ENCODE results near the gene BIRC3. TPM values are rescaled to one million over a fixed set of nuclear protein-coding genes. Genes with fewer than 3 reads are reported as not detected.

The BIRC3 gene
- total RNA-seq, 1 donor from 2014 or later, result not detected

DNA sequence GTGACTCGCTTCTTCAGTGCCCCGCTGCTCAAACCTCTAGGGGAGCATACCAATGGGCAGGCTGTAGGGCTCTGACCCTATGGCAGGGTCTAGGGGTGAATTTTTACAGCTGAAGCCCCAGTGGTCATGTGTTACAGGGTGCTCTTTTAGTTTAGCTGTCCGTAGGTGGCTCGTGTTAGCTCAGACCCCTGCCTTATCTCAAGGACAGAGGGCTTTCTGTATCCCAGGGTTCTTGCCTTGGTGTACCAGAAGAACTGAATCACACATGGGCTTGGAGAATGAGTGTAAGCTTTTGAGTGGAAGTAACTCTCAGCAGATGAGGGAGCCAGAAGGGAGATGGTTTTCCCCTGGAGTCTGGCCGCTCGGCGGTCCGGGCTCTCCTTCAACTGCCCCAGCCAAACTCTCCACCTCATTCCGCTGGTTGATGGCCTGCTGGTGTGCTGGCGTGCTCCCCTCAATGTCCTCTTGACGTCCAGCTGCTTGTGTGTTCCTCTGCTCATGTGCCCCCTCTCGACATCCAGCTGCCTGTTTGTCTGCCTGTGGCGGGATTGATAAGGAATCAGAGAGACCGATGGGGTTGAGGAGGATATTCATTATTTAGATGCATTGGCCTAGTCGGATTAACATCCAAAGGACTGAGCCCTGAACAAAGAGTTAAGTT lies 67.3 kb downstream of the BIRC3 start:
- no peak overlapping the region for H3K4me3 Mint-ChIP-seq (ENCODE audit: unreplicated experiment)
- no peaks in the 10 kb centered on the region for H3K4me1 Mint-ChIP-seq (ENCODE audit: low read depth, unreplicated experiment)
- no peak overlapping the region for H3K27ac Mint-ChIP-seq (ENCODE audit: unreplicated experiment)
- DNase-seq, result no peak
- no peak for TF ChIP-seq CTCF (IDR thresholded peaks at IDR 0.05; ENCODE audit: partially characterized antibody, unreplicated experiment)
- no peaks in the 10 kb centered on the region for H3K27me3 Mint-ChIP-seq (ENCODE audit: unreplicated experiment)
- H3K36me3 Mint-ChIP-seq (ENCODE audit: unreplicated experiment), result no peaks in the 10 kb centered on the region
- H3K9me3 Mint-ChIP-seq (ENCODE audit: unreplicated experiment), result no peaks in the 10 kb centered on the region

DNA sequence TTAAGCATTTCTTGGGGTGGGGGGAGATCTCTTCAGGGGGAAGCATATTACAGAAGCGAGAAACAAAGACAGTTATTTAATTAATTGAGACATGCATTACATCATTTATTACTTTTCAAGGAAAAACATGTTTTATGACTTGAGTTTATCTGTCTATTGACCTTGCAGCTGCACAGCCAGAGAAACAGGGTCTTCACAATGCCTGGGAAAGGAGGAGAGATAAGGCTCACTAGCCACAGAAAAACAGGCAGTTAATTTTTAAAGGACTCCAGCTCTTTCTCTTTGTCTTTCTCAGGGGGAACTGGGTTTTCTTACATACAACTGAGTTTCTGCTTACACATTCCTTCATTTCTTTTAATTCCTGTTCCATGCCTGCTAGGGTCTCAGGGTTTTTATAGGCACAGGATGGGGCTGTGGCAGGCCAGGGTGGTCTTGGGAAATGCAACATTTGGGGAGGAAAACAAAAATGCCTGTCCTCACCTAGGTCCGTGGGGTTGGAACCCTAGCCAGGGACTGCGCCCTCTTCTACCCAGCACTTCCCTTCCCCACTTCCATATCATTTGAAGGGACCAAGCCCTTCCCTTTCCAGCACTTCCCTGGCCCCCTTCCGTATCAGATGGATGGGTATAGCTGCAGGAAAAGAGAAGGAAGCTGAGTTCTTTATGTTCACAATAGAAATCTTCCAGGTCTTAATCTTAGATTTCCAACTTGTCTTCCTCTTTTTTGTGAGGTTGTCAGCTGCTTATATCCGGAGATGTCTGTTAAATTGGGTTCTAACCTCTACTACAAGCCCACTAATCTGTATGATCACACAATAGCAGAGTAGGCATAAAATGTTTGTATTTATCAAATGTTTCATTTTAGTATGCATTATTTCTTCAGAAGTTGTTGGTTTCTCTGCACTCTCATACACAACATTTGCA lies 68.1 kb downstream of the BIRC3 start:
- Mint-ChIP-seq H3K4me3 (ENCODE audit: unreplicated experiment) (no peak overlapping the region), H3K27ac (ENCODE audit: unreplicated experiment) (no peak overlapping the region)

GRCh38 chr11:102386136-102386734 lies 69.0 kb downstream of the BIRC3 start:
- no peaks in the 10 kb centered on the region for H3K27me3 Mint-ChIP-seq (ENCODE audit: unreplicated experiment)
- DNase-seq, result no peak
- no peak overlapping the region for H3K27ac Mint-ChIP-seq (ENCODE audit: unreplicated experiment)
- H3K4me3 Mint-ChIP-seq (ENCODE audit: unreplicated experiment), result no peak overlapping the region
- no peaks in the 10 kb centered on the region for H3K4me1 Mint-ChIP-seq (ENCODE audit: low read depth, unreplicated experiment)
- H3K9me3 Mint-ChIP-seq (ENCODE audit: unreplicated experiment), result no peaks in the 10 kb centered on the region
- TF ChIP-seq CTCF (IDR thresholded peaks at IDR 0.05; ENCODE audit: partially characterized antibody, unreplicated experiment), result no peak
- H3K36me3 Mint-ChIP-seq (ENCODE audit: unreplicated experiment), result no peaks in the 10 kb centered on the region

More for the DNA sequence above, 68.1 kb downstream of the BIRC3 start:
- H3K27me3 Mint-ChIP-seq (ENCODE audit: unreplicated experiment), result no peaks in the 10 kb centered on the region
- H3K9me3 Mint-ChIP-seq (ENCODE audit: unreplicated experiment), result no peaks in the 10 kb centered on the region
- no peak for TF ChIP-seq CTCF (IDR thresholded peaks at IDR 0.05; ENCODE audit: partially characterized antibody, unreplicated experiment)
- H3K4me1 Mint-ChIP-seq (ENCODE audit: low read depth, unreplicated experiment), result no peaks in the 10 kb centered on the region
- DNase-seq, result no peak
- no peaks in the 10 kb centered on the region for H3K36me3 Mint-ChIP-seq (ENCODE audit: unreplicated experiment)

GRCh38 chr11:102387043-102387781 lies 69.9 kb downstream of the BIRC3 start:
- no peaks in the 10 kb centered on the region for H3K9me3 Mint-ChIP-seq (ENCODE audit: unreplicated experiment)
- H3K4me1 Mint-ChIP-seq (ENCODE audit: low read depth, unreplicated experiment), result no peaks in the 10 kb centered on the region
- no peak overlapping the region for H3K27ac Mint-ChIP-seq (ENCODE audit: unreplicated experiment)
- no peak for DNase-seq
- TF ChIP-seq CTCF (IDR thresholded peaks at IDR 0.05; ENCODE audit: partially characterized antibody, unreplicated experiment), result no peak
- no peaks in the 10 kb centered on the region for H3K27me3 Mint-ChIP-seq (ENCODE audit: unreplicated experiment)
- H3K36me3 Mint-ChIP-seq (ENCODE audit: unreplicated experiment), result no peaks in the 10 kb centered on the region
- H3K4me3 Mint-ChIP-seq (ENCODE audit: unreplicated experiment), result no peak overlapping the region

Other genes starting within 250 kb of the BIRC3 start
- gene YAP1, start 207.0 kb upstream of the BIRC3 start, total RNA-seq (ENCODE audit: unreplicated experiment), result 1.3 TPM
- gene BIRC2, start 29.7 kb downstream of the BIRC3 start, total RNA-seq (ENCODE audit: unreplicated experiment), result 44.8 TPM
- 18.1 TPM for gene TMEM123, start 135.3 kb downstream of the BIRC3 start, total RNA-seq (ENCODE audit: unreplicated experiment)
- gene MMP7, start 213.3 kb downstream of the BIRC3 start, total RNA-seq (ENCODE audit: unreplicated experiment), result not detected

Measured in glutamatergic neuron (in vitro differentiated cells).